Fibroblast of skin of scalp (primary cell): Measurements from ENCODE around the gene VAT1L.
A peak's percentile ranks its signal among the peaks of the same experiment; 100 is the strongest.

Experiments used
- DNase-seq: peaks from one replicate; pipeline ENCODE4 v3.0.0-alpha.2; 2013

Gene VAT1L

DNA sequence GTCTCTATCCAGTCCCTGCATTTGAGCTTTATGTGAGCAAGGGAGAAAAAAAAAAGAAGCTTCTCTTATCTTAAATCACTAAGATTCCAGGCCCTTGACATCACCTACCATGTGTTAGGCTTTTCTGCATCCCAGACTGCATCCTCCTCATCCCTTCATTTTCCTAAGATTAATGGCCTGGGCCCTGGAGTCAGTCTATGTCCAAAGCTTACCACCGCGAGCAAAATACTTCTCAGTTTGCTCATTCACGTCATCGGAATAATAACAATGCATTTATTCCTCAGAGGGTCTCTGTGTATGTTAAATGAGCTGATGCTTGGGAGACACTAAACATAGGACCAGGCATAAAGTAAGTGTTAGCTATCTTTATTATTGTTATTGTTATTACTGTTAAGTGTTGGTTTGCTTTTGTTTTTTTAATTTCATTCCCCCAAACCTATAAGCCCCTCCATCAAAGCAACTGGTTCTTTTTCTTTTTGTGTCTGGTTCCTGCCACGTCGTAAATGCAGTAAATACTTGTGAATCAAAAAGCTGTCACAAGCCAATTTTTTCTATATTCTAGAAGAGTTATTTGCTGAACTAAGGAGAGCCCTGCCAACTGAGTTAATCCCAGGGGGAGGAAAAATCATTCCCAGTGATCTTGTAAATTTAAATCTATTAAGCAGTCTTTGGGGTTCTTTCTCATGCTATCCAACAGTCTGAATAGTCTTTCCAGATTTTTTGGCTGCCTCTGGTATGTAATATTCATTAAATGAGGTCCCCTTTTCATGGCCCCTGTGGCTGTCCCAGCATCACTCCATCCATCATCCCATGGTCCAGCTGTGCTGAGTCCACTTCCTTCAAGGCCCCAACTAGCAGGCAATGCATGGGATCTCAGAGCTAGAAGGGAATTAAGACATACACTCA, 46.5 kb downstream of the VAT1L start:
- peak; percentile 81 for DNase-seq

DNA sequence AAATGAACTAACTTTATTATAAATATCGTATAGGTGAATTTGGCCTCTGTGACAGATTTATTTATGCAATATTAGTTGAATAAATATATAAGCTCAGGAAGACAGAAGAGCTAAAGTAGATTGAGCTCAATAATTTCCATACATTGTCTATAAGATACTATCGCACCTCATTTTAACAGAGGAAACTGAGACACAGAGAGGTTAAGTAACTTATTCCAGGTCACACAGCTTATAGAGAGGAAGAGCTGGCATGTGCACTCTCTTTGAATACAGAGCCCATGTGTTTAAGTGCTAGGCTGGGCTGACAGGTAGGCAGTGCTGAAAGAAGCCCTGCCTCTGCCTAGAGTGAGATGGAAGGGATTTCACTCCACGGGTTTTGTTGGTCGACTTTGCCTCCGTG, 48.4 kb downstream of the VAT1L start:
- no peak for DNase-seq

DNA sequence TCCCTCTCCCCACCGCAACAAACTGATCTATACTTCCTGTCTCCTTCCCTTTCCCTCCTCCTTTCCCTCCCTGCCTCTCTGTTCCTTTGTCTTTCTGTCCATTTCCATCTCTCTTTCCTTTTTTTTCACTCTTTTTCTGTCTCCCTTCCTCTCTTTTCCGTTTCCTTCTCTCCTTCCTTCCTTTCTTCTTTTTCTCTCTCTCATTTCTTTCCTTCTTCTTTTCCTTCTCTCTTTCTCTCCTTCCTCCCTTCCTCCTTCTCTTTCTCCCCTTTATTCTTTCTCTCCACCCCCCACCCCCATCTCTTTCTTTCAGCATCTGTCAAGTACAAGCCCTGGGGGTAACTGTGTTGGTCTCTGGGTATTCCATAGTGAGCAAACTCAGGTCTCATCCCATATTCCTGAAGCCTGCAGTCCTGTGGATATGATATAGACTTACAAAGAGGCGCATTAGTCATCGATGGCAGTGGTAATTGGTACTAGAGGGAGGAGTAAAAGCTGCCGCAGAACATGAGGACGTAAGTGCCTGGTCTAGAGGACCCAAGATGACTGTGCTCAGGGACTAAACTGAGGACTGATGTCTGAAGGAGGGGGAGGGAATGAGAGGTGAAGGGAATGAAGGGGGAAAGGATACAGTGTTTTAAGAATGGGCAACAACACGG, 50.4 kb downstream of the VAT1L start:
- no peak for DNase-seq

DNA sequence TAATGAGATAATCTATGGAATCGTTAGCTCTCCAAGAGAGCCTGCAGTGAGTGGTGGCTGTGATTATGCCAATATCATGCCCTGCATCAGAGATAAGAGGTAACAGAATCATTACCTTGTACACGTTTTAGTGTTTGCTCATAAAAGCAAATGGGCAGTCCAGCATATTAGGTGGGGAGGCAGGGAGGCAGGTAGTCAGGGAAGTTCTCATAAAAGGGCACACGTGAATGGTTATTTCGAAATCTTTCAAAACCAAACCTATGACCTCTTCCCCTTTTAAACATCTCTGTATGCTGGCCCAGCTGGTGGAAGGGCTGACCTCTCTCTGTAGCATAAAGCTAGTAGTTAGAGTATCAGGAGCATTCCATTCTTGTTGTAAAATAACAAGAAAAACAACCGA, 51.7 kb downstream of the VAT1L start:
- DNase-seq, result no peak

DNA sequence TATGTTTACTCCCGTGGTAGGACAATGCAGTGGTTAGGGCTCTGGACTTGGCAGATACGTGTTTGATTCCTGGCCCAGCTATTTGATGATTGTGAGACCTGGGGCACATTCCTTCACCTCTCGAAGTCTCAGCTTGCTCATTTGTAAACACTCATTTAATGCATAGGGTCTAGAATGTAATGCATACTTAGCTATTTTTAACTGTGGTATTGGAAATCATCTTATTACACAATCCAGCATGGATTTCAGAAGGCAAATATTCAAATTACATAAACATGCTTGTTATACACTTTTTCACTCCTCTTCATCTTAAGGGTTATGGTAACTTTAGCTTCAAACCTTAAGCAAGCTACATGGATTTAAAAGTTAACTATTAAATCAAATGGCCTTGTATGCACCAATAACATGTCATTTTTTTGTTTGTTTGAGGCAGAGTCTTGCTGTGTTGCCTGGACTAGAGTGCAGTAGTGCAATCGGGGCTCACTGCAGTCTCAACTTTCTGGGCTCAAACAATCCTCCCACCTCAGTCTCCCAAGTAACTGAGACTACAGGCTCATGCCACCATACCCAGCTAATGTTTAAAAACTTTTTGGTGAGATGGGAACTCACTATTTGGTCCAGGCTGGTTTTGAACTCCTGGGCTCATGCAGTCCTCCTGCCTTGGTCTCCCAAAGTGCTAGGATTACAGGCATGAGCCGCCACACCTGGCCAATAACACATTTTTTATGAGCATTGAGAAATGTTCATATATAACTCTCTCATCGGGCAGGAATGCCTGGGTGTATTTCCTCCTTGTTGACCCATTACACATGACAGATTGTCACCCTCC, 52.5 kb downstream of the VAT1L start:
- peak; percentile 17 for DNase-seq

DNA sequence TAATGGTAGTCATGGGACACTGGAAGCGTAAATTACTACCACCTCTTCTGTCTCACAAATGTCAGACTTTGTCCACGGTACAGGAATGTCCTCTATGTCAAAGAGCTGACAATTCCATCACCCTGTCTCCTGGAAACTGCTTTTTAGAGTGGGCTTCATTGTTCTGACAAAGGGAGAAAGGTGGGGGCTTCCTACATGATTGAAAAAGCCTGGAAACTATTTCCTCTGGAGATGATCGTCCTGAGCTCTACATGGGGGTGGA, 53.1 kb downstream of the VAT1L start:
- no peak for DNase-seq

DNA sequence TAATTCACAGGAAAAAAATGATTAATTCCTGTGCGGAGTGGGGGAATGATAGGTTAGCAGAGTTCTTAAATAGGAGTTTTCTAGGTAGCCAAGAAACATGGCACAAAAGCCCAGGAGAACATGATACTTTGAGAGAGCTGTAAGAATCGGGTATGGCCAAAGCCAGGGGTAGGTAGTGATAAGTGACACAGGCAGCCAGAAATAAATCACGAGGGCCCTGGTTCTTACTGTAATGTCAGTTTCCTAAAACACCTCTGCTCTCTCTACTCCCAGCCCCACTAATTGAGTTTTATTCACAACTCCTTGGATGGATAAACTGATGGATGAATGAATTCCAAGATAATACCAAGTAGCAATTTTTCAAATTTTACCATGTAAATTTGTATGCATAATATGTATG, 54.1 kb downstream of the VAT1L start:
- no peak for DNase-seq

DNA sequence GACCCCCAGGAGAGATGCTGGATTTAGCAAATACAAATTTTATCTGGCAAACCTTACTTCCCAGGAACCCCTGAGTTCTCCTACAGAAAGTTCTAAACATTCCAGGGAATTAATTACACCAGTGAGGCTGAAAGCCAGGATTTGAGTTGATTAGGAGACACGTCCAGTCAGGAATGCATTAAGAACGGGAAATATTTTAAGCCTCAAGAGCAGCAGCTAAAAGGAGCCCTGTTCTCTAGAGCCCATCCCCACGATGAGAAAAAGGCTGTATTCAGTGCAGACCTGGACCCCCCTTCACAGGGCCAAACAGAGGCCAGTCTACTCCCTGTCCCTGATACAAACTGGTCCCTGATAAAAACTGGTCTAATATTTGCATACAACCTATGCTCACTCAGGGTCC, 55.0 kb downstream of the VAT1L start:
- DNase-seq, result no peak

DNA sequence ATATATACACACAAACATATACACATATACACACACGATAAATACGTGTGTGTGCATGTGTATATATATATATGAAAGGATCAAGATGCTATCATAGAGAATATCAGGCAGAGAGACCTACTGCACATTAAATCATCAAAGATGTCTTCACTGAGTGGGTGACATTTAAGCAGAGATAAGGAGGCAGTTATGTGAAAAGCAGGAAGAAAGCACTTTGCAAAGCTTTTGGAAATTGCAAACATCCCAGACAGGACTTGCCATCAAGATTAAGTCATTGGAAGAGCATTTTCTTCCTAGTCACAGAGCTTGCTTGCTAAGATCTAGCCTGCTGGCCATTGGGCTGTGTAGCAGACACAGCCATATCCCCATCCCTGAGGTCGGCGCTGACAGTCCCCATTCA, 56.4 kb downstream of the VAT1L start:
- DNase-seq, result no peak

DNA sequence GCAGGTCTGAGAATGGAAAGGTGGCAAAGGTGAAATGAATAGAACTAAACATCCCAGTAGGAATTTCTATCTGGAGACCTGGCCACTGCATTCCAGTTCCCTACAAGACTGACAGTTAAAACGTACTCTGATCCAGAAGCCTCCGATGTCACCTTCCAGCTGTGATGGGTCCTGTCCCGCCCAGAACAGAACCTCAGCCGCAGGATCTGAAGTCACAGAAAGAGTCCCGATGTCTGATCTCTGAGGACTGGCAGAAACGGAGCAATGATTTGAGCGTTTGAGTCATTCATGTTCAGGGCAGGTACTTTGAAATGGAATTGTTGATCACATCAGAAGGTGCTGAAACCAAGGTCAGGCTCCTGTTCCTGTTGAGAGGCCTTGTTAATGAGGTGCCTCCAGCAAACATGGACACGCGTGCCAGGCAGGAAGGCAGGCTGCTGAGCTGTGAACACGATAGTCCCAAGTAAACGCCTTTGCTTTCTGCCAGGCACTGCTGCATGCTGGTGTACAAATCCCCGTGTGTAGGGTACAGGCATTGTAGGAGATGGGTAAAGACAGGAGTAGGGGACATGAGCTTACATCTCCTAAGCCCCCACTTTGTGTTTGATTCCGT, 61.4 kb downstream of the VAT1L start:
- no peak for DNase-seq

DNA sequence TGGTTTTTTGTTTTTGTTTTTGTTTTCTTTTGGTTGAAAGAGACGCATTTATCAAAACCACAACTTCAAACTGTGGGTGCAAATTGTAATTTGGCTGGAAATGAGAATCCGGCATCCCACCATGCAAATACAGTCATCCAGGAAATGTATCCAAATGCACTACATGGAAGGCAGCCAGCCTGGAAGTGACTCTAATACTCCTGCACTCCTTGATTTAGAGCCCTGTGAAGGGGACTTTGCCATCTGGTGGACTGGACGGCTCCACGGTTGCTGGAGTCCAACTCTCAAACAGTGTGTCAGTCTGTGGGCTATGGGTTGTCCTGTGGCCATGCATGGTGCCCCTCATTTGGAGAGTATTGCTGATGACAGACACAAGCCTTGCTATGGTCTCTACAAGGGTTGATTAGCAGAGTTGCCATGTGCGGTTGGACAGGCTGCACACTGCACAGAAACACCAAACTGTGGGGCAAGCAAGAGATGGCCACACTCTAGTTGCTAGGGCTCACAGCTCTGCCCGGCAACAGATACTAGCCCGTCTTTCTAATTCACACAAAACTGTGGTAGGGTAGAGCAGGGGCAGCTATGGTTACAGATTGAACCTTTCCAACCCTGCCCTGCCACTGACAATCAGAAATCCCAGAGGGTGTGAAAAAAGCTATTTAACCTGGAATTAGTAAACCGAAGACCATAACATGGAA, 62.4 kb downstream of the VAT1L start:
- DNase-seq, result no peak

DNA sequence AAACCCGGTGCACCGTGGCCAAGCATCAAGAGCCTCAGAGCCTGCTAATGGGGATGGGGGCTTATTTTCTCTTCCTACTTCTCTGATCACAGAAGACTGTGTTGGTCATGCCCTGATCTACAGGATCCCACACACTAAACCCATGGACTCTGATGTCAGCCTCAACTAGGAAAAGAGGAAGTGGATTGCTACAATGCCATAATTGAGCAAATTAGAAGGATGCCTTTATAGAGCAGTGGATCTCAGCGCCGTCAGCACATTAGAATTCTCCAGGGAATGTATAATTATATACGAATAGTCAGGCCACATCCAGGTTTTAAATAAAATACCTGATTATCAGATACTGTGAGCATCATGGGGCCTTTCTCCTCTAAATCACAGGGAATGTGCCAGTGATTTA, 64.8 kb downstream of the VAT1L start:
- no peak for DNase-seq

DNA sequence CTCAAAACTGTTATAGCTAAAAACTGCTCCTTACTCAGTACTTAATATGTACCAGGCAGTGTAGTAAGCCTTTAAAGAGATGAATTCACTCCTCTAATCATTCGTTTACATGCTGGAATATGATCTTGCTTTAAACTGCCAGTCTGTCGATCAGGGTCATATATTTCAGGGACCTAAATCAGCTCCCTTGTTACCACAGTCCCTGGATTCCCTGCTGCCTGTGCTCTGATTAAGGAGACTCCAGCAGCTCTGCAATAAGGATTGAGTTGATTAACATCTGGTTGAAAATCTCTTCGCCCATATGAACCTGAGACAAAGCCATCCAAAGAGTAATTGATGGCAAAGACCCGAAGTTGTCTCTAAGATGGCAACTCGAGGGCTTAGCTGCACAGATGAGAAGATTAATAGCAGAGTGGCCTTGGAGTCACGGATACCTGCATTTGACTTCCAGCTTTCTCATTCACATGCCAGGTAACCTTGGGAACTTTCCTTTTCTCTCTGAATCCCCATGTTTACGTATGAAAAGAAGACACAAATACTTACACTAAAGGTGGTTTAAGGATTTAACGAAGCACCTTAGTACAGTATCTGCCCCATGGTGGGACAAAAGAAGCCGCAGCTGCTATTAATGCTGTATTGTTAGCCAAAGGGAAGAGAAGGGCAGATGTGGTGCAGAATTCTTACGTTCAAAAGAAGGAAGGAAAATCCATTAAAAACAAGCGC, 68.2 kb downstream of the VAT1L start:
- no peak for DNase-seq

DNA sequence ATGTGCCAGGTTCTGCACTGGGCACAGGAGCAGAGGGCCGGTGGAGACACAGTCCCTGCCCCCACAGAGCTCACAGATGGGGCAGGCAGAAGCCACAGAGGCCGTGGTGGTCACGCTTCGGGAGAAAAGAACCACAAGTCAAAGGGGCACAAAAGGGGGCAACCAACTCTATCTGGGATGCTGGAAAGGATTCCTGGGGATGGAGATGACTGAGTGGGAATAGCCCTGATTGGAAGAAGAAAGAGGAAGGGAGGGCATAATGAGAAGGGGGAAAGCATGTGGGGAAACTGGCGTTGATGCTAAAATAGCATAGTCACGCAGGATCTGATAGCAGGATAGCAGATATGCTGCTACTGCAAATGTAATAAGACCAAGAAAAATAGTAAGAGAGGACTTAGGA, 69.7 kb downstream of the VAT1L start:
- DNase-seq, result no peak

DNA sequence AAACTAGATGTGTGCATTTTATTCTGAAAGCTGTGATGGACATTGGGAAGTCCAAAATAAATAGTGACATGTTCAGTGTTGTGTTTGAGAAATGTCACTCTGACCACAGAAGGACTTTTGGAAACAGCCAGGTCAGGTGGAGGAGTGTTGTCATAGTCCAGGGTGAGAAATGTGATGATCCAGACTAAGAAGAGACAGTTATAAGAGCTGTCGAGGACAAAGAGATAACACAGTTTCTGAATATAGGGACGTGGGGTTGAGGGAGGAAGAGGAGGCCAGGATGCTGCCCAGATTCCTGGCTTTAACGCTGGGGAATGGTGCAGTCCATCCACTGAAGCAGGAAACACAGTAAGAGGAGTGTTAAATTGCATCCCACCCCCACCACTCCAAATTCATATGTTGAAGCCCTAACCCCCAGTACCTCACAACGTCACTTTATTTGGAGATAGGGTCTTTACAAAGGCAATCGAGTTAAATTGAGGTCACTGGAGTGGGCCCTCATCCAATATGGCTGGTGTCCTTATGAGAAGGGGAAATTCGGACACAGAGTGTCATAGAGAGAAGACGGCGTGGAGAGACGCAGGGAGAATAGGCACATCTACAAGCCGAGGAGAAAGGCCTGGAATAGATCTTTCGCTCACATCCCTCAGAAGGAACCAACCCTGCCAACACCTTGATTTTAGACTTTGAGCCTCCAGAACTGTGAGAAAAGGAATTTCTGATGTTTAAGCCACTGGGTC, 71.3 kb downstream of the VAT1L start:
- DNase-seq, result no peak

DNA sequence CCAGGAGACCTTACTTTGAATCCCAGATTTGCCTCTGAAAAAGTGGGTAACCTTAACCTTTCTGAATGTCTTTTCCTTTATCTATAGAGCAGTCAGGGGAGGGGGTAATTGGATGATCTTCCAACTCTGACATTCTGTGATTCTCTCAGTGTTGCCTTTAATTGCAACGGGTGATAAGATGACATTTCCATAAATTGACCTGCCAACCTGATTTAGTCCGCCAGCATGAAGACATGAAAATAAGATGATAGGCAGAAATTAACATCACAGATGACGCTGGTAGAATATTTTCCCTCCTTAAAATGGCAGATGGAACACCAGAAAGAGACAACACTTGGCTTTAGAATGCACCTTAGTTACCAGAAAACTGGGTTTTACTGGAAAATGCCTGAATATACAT, 72.6 kb downstream of the VAT1L start:
- no peak for DNase-seq

DNA sequence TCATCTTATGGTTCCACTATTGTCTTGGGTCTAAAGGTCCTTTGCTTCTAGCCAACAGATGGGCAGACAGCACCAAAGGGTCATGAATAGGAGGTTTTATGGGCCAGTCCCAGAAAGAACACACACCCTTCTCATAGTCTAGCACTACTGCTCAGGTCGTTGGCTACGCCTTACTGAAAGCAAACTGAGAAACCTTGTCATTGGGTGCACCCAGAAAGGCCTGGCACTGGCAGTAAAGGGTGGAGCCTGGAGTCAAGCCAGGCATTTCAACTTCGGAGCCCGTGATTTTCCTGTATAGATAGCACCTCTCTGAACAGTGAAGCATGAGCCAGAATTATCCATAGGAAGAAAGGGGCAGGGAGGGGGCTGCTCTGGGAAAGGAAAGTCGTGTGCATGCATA, 74.9 kb downstream of the VAT1L start:
- DNase-seq, result no peak

DNA sequence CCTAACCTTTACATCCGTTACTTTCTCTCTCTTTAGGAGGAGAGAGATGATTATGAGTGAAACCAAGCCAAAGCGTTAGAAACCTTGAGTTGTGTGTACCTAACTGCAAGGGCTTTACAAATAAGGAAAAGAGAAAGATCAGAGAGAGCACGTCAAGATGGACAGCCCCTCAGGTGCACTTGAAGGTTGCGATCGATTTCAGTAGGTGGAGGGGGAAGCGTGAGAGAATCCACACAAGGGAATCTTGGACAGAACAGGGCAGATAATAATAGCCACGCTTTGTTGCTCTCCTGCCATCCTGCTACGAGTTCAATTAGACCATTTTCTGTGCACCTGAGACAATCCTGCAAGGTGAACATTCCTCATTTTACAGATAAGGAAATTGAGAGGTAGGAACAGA, 78.4 kb downstream of the VAT1L start:
- DNase-seq, result no peak

DNA sequence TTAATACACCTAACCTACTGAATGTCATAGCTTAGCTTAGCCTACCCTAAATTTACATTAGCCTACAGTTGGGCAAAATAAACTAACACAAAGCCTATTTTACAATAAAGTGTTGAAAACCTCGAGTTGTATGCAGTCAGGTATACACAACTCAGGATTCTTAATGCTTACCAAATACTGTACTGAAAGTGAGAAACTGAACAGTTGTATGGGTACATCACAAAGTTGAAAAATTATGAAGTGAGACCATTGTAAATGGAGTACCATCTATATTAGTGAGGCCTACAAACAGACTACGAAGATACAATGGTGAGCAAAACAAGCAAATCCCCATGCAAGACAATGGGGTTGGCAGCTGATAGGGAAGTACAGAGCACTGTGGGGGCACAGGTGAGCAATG, 79.7 kb downstream of the VAT1L start:
- no peak for DNase-seq

DNA sequence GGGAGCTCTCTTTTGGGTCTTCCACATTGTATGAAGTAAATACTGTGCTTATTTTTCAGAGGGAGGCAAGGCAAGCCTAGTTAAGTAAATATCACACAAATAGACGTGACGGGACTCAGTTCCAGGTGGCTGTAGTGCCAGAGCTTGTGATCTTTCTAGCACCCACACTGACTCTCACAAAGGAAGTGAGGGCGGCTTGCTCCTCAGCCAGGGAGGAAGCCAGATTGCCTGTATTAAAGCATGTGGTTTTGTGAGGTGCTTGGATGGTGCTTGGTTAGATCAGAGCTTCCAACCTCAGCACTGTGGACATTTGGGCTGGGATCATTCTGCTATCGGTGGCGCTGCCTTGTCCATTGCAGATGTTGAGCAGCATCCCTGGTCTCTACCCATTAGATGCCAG, 80.1 kb downstream of the VAT1L start:
- no peak for DNase-seq
